Renal pelvis (tissue), 4 donors: ENCODE measurements around the gene ACRBP. TPM values are rescaled to one million over a fixed set of nuclear protein-coding genes. Genes with fewer than 3 reads are reported as not detected.
A peak's percentile ranks its signal among the peaks of the same experiment; 100 is the strongest.

Experiments
- DNase-seq: peaks from one replicate; pipeline ENCODE4 v3.0.0-alpha.2; 2013
- polyA plus RNA-seq, 3 donors: library from polyadenylated mRNA; unstranded; fragments of 120-200 nt; gene quantifications; one replicate each; pipeline ENCODE4 v1.2.1, GENCODE V29; 2013; ENCODE audit not compliant: insufficient read length in 3 of 3

The ACRBP gene
- polyA plus RNA-seq, 3 donors = 4.6 to 8.0 (median 7.7) TPM

DNA sequence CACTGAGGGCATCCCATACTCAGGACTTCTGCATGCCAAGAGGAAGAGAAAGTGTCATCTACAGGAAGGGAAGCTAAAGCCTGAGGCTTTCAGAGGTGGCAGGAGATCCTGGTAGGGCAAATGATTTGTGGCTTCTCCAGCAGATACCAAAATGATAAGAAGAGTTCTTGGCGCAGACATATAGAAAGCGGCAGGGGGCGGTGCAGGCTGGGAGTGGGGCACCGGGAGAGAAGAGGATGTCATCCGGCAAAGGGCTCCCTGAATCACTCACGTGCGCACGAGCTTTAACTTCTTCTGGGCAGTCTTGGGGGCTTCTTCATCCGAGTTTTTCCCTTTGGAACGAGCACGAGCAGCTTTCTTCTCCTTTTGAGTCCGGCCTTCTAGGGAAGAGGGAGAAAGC, 5.2 kb upstream of the ACRBP start:
- DNase-seq = no peak

DNA sequence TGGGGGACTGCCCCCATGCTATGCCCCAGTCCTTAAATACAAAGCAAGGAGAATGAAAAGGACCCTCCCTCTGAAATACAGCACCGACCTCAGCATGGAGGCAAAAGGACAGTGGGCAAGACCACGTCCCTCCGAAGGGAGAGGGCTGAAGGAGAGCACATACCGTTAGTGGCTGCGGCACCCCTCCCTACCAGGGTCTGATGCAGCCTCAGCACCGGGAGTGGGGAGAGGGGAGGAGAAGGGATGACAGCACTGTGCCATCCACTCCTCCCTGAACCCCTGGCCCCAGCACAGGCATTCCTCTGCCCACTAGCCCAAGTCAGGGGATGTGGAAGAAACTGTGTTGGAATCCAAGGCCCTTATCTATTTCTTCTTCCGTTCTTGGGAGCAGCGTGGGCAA, 3.6 kb upstream of the ACRBP start:
- DNase-seq = no peak

DNA sequence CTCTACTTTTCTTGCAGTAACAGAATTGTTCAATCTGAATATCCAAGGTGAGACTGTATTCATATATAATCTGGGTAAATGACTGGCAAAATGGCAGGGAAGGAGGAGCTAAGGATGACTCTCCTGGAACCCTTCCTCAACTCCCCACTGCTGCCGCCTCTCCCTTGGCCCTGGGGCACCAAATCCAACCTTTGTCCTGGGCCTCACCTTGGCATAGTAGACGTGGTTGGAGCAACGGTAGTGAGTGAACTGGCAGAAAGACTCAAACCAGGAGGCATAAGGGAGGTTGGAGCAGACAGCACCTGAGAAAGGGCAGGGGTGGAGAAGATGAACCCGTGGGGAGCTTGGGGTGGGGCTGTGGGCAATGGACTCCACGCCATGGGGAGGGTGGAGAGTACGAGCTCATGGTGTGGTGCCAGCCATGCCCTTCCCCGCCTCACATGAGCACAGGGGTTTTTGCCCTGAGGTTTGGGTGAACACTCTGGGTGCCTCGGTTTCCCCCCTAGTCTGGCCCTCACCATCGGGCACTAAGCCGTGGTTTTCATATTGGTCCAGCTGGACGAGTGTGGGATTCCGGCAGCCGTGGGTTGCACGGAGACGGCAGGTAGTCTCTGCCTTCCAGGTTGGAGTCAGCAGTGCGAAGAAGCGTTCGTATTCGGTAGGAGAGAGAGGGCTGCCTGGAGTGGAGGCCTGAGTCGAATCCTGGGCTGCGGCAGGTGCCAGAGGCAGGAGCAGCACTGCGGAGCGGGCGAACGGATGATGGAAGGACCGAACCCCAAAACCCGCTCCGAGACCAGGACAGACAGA, 753 bp downstream of the ACRBP start:
- DNase-seq = no peak

DNA sequence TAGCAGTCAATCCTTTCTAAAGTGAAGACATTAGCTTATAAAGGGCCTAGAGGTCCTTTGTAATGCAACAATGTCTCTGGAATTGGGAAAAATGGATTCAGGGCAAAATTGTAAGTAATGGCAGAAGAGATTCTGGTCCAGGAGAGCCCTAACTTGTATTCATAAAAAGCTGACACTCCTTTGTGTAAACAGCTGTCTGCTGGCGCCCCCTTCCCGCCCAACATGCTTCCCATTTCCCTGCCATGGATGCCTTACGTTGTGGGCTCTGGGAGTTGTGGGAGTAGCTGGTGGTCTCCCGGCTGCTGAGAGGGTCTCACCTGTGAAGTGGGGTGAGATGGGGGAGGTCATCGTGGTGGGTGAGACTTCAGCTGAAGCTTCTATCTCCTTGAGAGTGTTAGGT, 2.3 kb downstream of the ACRBP start:
- DNase-seq = peak; percentile 42

DNA sequence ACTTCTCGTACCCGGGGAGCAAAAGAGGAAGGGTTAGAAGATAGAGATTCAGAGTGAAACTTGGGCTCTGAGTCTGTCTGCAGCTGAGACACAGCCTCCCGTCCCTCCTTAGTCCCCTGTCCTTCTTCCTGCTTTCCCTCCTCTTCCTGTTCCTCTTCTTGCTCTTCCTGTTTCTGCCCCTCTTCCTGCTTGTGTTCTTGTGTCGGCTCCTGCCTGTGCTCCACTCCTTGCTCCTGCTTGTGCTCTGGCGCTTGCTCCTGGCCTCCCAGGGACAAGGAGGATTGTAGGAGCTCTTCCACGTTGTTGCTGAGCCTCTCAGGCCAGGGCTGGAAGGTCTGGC, 3.0 kb downstream of the ACRBP start:
- no peak for DNase-seq

DNA sequence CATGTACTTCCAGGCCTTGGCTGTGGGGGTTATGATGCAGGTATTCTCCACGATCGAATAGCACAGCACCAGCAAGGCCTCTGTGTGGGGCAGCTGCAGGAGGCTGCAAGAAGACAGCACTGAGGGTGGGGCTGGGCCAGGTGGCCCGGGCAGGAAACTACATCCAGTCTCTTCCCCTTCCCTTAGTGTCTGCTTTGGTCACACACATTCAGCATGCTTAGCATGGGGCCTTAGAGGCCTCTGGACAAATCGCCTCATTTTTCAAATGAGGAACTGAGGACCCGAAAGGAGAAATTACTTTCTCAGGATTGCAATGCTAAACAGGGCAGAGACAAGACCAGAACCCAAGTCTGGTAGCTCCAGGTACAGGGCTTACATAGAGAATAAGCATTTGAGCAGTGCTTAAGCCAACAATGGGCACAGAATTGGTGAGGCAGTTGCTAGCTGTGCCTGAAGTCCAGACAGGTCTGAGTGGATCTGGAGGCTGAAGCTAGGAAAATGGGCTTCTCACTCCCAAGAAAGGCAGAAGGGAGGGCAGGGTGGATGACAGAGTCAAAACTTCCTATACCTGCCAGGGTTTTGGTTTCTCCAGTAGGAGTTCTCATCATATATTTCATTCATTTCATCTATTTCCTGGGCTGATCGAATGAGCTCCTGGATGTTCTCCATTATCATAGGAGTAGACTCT, 3.5 kb downstream of the ACRBP start:
- DNase-seq = no peak

DNA sequence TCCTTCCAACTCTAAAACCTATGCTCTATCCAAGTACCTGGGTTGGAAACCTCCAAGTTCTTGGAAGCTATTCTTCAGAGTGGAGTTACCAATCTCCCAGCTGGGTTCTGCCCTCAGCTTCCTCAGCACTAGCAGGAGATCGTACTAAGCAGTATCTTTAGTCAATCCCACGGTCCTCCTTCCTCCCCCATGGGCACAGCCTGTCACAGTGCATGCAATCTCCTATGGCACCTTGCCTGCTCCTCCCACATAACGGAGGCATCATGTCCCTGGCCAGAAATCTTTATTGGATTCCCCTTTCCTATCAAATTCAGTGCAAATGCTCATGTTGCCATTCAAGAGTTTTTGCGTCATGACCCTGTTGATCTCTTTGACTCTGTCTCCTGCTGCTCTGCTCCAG, 6.1 kb downstream of the ACRBP start:
- no peak for DNase-seq

DNA sequence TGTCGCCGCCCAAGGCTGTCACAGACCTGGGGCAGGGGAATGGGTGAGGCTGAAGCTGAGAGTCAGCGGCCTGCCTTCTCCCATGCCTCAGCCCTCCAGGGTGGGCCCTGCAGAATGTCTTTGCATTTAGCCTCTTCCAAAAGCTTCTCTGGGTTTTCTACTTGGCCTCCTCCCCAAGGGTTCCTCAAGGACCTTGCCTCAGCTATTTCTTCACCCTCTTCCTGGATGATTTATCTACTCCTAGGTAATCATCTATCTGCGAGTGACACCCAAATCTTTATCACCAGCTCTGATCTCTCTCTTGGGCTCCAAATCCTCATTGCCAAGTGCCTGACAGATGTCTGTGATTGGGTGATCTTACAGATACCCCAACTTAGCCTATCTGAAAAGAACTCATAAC, 6.7 kb downstream of the ACRBP start:
- DNase-seq = no peak

DNA sequence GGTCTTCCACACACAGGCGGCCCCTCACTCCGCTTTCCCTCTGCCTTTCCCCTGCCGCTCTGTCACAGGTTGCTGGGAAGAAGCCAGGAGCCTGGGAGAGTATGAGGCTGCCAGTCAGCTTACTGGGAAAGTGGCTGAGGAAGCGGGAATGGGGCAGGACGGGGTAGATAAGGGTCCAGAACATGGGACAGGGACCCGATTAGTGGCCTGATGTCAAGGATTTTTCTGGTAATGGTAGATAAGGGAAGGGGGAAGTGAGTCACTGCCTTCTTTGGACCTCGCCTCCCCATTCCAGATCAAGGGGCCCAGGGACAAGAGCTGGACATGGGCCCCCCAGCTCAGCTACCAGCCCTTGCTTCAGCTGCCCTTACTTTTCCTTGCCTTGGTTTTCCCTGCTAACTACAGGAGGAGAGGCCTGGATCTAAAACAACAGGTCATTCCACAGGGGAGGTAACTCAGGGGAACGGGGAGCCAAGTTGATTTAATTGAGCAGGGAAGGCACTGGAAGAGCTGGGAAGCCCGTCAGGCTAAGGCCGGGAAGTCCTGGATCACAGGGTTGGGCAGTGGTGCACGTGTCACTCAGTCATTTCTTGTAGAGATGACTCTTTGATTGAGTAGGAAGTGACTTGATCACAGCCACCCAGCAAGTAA, 8.0 kb downstream of the ACRBP start:
- no peak for DNase-seq

DNA sequence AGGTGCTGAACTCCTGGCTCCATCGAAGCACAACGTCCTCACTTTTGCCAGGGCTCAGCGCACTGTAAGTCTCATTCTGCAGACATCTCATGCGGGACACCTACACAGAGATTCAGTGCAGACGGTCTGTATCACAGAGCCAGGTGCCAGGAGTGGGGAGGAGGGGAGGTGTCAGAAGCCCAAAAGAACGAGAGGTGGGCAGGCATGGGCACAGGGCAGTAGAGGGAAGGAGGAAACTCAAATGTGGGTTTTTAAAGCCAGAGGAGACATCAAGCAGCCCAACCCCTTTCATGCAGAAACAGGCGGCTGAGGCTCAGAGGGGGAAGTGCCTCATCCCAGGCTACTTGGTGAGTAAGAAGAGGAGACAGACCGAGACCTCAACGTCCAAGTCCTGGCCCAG, 8.9 kb downstream of the ACRBP start:
- DNase-seq = no peak

DNA sequence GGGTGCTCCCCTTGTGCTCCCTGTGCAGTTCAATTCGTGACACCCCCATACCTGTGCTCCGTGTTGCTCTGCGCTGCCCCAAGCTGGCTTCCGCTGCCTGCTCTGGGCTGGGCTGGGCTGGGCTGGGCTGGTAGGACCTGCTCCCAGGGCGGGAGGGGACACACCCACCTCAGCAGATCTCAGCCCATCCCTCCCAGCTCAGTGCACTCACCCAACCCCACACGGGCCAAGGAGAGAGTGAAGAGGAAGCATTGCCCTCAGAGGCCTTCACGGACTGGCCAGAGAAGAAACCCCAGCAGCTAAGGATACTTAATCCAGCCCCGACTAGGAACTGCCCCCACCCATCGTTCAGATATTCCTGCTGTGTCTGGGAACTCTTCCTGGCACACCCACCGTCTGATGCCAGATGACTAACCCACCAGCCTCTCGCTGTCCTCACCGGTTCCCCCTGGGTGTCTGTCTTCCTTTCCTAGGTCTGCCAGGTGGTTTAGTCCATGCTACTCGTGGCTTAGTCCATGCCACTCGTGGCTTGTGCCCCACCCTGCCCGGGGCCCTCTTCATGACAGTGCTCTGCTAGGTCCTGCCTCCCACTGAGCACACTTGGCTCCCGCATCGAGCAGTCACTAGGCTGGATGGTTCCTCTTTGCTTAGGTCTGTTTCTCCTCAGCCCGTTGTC, 11.2 kb downstream of the ACRBP start, which contains the start of gene LPAR5:
Gene LPAR5, minus strand, starts transcription at position 104 of the 676 bp plus-strand sequence. CDS start 14,711 bp downstream, outside the sequence.
- DNase-seq = no peak

DNA sequence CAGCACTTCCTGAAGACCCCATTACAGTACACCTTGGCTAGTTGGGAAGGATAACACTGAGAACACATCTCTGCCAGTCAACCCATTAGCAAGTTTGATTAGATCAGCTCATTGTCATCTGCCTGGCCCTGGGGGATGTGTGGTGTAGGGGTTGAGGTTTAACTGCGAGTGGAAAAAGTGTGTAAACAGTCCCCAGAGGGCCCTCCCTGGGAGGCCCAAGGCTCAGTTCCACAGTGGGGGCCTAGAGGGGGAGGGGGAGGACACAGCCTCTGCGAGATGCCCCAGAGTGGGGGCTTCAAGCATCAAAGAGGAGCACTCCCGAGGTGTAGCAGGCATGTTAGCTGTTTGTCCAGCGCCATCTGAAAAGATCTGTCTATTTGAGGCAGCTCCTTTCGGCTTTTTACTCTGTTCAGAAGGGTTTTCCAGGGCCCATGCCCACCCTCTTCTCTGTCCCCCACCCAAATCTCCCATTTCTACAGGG, 11.8 kb downstream of the ACRBP start:
- DNase-seq = no peak

DNA sequence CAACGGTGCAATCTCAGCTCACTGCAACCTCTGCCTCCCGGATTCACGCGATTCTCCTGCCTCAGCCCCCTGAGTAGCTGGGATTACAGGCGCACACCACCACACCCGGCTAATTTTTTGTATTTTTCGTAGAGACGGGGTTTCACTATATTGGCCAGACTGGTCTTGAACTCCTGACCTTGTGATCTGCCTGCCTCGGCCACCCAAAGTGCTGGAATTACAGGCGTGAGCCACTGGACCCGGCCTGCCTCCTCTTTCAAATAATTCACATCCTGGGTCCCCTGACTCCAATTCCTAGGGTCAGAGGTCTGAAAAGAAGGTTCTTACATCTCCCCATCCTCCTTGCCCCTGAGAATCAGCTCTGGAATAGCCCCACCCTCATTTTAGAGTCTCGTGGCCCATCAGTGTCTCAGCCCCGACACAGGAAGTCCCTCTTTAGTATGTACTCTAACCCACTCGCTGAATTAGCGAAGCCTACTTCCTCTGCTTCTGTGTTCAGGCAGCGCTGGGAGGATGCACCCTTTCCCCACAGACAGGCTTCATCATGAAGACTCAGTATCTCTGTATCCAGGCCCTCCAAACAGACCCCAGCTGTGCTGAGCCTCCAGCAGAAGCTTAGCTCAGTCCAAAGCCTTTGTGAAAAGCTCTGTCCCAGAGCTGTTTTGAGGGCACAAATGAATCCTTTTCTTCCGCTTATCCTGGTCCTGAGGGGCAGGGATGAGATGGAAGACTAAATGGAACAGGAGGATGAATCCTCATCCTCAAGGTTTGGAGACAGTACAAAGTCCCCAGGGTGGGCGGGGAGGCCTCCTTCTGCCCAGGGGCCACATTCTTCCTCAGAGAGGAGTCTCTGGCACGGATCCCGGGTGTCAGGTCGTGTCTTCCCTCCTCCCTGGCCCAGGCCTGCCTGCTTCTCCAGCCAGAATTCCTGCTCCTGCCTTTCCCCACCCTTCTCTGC, 14.9 kb downstream of the ACRBP start:
- no peak for DNase-seq

DNA sequence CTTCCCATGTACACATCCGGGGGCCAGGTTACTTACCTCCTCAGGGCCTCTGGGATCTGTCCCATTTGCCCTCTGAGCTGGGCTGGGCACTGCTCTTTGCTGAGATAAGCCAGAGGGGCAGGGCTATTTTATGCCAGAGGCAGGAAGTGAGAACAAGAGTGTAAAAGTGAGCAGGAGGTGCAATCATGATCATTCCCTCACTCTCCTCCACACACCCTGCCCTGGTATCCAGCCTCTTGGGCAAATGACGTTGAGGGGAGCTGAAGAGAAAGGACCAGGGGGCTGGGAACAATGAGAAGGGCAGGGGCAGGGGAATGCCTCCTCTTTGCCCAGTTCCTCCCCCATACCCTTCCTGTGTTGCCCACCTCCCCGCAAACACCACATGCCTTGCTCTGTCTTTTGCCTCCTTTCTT, 15.7 kb downstream of the ACRBP start:
- DNase-seq = no peak

DNA sequence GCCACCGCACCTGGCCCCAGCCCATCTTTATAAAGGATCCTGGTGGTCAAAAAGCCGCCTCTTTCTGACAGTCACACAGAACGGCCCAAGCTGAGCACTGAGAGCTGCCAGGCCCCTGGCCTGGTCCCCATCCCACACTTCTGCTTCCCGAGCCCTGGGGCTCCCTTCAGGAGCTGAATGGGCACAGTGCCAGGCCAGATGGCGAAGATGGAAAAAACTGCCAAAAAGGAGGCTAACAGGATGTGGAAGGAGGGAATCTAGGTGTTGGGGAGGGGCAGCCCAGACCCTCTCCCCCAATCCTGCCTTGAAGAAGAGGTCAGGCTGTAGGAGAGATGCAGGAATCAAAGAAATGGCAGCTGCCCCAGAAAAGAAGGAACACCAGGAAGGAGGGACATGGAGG, 16.5 kb downstream of the ACRBP start:
- no peak for DNase-seq

DNA sequence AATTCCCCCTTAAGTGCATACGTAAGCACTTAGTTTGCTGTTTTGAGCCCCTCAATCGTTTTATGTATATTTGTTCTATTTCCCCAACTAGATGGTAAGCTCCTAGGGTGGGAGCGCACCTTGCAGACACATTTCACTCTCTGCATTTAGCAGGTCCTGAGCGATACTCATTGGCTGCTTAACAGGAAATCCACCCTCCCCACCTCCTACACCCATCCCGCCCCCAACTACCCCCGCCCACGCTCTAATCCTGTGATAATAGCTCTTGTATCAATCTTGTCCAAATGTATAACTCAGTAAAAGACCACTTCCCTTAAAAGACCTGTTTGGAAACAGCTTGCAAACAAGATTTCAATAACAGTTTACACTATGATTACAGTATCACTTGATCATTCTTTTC, 19.6 kb downstream of the ACRBP start:
- DNase-seq = no peak

DNA sequence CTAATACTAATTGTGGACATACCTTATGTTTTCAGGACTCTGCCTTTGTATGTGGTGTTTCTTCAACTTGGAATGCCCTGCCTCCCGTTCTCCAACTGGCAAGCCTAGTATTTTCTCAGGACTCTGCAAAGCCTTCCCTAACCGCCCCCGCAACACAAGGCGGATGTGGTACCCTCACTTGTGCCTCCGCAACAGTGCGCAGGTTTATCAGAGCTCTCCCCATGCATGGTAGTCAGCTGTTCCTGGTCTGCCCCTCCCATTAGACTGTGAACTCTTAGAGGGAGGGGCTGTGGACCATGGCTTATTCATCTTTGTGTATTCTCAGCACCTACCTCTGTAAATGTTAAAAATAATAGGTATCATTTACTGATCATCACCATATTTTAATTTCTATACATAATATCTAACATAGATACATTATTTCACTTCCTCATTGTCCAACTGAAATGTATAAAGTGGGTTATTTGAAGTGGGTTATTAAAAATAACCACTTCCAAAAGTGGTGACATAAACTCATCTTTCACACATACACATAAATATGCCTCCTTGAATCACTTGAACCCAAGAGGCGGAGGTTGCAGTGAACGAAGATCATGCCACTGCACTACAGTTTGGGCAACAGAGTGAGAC, 20.5 kb downstream of the ACRBP start:
- no peak for DNase-seq

DNA sequence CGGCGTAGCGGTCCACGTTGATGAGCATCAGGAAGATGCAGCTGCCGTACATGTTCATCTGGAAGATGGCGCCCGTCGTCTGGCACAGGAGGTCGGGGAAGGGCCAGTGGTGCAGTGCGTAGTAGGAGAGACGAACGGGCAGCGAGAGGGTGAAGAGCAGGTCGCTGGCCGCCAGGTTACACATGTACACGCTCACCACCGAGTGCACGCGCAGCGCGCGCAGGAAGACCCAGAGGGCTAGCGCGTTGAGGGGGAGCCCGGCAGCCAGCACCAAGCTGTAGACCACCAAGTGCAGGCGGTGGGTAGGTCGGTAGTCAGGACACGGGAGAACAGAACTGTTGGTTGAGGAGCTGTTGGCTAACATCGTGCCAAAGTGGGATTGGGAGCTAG, 26.4 kb downstream of the ACRBP start:
- DNase-seq = no peak

DNA sequence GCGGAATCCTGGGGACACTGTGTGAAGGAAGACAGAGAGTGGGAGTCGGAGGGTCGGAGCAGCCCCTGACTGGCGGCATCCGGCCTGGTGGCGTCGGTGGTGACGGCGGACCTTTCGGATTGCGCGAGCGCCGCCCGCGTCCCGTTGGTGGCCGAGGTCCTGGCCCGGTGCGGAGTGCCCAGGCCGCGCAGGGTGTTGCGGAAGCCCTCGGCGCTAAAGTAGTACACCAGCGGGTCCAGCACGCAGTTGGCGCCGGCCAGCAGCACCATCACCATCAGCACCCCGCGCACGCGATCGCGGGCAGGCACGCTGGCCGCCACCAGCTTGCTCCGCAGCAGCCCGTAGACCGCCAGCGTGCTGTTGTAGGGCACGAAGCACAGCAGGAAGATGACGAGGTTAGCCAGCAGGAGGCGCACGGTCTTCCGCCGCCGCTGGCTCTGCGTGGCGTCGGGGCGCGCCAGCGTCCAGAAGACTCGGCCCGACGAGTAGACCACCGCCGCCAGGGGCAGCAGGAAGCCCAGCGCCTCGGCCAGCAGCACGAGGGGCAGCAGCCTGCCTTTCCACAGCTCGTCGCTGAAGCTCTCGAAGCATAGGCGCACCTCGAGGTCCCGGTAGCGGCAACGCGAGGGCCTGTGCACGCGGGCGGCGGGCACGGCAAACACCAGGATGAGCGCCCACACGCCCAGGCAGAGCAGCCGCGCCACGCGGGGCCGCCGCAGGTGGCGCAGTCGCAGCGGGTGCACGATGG, 26.9 kb downstream of the ACRBP start:
- no peak for DNase-seq
